Activated CD8-positive, alpha-beta memory T cell treated with anti-CD3 and anti-CD28 coated beads, Interleukin-2, amount 50 U/mL, for 48 hours (primary cell): ENCODE results near the gene TNIK.

ENCODE experiments used
- DNase-seq: peaks from one replicate; pipeline ENCODE4 v3.0.0-alpha.2; 2020

The TNIK gene

GRCh38 chr3:171354706-171355582 lies 105.3 kb downstream of the TNIK start:
- DNase-seq: no peak

DNA sequence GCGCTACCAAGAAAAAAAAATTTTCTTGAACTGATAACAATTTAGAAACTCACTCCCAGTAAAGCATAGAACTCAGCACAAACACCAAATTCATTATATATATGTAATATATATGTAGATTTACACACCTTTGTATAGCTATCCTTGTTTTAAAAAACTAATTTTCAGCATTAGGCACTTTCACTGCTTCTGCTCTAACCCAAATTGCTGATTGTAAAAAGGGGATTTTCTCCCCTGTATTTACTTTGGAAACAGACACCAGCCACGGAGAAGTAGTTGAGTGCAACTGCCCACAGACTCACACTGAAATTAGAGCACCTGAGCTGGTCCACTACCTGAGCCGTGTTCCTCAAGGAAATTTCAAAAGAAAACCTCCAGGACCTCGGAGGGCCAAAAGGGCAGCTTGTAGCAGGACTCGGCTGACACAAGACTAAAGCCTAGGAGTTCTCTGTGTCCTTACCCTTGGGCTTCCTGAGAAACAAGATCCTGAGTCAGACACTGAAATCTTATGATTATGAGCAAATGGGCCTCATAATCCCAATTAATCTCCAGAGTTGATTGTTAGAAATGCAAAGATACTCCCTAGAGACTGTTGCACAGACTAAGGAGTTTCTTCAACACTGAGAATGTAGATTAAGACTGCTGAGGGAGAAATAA lies 106.0 kb downstream of the TNIK start:
- no peak for DNase-seq

- no peak for DNase-seq
Measured at GRCh38 chr3:171353423-171353822, 106.8 kb downstream of the TNIK start.

- no peak for DNase-seq
Measured at GRCh38 chr3:171352387-171352935, 107.7 kb downstream of the TNIK start.

- DNase-seq: no peak
Measured at GRCh38 chr3:171351676-171352075, 108.5 kb downstream of the TNIK start.

- DNase-seq: no peak
Measured at GRCh38 chr3:171350364-171350763, 109.8 kb downstream of the TNIK start.

DNA sequence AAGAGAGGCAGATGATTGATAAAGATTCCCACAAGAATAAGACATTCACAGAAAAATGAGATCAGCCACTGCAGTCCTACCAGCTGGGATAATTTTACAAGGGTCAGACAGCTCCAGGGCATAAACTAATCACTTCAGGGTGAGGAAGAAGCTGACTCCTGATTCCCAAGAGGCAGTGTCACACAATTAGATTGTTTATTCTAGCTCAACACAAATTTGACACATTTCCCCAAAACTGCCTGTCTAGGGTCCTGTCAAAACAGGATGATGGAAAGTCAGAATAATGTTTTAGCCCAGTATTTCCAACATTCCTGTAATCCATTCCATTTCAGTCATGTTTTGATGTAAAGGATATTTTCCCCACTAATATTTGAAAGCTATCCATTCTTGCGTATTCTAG lies 110.8 kb downstream of the TNIK start:
- no peak for DNase-seq

GRCh38 chr3:171348121-171348520 lies 112.1 kb downstream of the TNIK start:
- no peak for DNase-seq

DNA sequence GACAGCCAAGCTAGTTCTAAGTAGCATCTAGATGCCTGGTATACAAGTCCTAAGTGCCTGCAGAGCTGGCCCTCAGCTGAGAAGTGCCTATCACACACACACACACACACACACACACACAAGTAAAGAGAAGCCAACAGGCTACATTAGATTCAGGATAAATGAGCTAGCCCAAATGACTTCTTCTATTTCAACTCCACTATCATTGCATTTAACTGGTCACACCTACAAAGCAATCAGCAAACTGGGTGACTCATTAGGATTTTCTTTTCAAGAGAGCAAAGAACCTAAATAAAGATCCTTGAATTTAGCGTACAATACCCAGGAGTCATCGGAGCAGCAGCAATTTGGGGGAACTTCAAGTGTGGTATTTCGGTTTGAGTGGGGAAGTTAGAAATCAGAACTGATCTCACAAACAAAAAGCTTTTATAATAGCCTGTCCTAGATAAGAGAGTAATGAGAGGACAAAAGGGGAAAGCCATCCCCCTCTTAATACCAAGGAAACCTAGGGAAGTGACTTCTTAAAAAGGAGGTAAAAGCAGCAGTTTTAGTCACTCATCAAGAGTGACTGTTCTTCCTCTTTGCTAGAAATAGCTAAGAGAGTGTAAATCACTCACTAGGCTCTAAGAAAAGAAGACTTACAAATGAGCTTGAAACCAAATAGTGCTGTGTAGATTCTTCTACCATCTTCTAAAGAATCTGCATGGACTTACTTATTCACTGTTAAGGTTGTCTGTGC lies 112.7 kb downstream of the TNIK start:
- no peak for DNase-seq

DNA sequence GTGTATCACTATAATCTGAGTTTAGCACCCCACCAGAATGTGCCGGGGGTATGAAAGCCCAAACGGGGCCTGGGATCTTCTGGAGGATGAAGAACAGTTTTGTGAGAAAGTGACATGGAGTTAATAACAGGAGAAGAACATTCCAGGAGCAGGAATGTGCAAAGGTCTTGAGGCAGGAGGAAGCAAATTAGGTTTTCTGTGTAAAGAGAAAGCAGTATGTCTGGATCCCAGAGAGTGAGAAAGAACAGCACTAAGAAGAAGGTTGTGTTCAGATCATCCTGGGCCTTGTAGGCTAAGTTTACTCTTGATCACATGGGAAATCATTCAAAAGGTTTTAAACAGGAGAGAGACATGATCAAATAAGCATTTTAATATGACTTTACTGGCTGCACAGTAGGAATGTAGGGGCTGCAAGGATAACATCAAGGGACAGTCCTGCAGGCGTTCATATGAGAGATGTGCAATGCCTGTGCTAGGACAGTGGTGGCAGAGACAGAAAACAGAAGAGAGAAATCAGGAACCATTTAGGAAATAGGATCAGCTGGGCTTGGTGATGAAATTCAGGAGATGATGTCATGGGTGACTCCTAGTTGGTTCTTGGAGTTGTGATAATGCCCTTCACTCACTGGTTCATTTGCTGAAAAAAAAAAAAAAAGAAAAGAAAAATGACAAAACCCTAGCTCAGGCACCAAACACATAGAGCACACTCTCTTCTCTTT lies 113.5 kb downstream of the TNIK start:
- no peak for DNase-seq

GRCh38 chr3:171346019-171346418 lies 114.2 kb downstream of the TNIK start:
- no peak for DNase-seq

GRCh38 chr3:171345107-171345843 lies 114.9 kb downstream of the TNIK start:
- DNase-seq: no peak

GRCh38 chr3:171343693-171344092 lies 116.5 kb downstream of the TNIK start:
- DNase-seq: no peak

GRCh38 chr3:171342783-171343420 lies 117.3 kb downstream of the TNIK start:
- DNase-seq: no peak

GRCh38 chr3:171342200-171342599 lies 118.0 kb downstream of the TNIK start:
- DNase-seq: no peak

GRCh38 chr3:171340434-171340833 lies 119.8 kb downstream of the TNIK start:
- DNase-seq: no peak

GRCh38 chr3:171339598-171339997 lies 120.6 kb downstream of the TNIK start:
- DNase-seq: no peak

- no peak for DNase-seq
Measured at GRCh38 chr3:171336406-171336805, 123.8 kb downstream of the TNIK start.

GRCh38 chr3:171335559-171335958 lies 124.6 kb downstream of the TNIK start:
- DNase-seq: no peak

DNA sequence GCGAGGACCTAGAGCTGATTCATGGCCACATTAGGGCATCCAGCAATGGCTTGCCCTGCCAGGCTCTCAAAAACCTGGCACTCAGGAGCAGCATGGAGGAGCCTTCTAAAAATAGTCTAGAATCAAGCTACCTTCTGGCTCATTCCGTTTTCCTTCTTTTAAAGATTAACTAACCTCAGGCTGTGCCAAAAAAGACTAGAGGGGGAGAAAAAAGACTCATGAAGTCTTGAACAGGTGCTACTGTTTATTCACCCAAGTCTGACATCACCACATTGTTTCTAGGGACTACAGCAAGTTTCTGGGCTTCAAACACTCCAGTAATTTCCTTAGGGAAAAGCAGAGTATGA lies 125.8 kb downstream of the TNIK start:
- DNase-seq: no peak

DNA sequence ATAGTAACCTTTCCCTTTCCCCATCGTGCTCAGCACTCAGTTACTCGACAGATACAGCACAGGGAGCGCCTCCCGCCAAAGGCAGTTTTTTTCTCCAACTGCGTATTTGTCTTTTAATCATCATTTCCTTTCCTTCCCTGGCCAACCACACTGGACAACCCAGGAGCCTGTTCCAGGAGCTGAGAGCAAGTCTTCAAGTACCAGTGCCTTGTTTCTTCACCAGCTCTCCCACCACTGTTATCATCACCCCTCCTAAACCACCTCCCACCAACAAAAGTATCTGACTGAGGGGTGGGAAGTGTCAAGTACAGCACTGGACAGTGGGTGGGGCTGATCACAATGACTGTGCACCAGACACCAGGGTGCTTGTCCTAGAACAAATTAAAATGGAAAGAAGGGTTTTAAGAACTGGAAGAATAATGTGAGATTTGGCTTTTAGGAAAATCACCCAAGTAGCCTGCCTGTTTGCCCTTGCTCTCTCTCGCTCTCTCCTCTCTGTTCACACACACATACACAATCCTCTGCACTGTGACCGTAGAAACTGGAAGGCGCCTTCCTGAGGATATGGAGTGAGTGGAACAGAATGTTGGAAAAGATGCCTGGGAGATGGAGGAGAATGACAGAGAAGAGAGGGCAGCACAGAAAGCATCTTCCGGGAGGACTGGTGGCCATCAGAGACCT lies 126.3 kb downstream of the TNIK start:
- no peak for DNase-seq
